HepG2 (cell line): ENCODE results near the gene CLIC4. TPM values are rescaled to one million over a fixed set of nuclear protein-coding genes. Genes with fewer than 3 reads are reported as not detected.
"Not testable (repeated sequence)": the region's sequence is repeated elsewhere in the genome, so short reads cannot be mapped to it uniquely, and the experiment has no call there.

ENCODE experiments used
- ATAC-seq: fragments of 200-7000 bp; cut with Tn5 transposase; 3 replicates; pipeline ENCODE4 v1.9.1; 2020; ENCODE audit warnings: mild to moderate bottlenecking, moderate library complexity
- BruUV-seq: library from RNA; stranded (reverse); fragments of 400-500 nt; replicated peaks from 2 replicates; lab custom pipeline; 2021; lab: Mats Ljungman, UMichigan
- CTCF ChIA-PET: fragments of 300-600 bp; formaldehyde crosslinking; extraction: SDS; loops from one replicate; lab custom pipeline; 2021; ENCODE audit warnings: low total read pairs, inconsistent platforms, low intra/inter-chr PET ratio; lab: Yijun Ruan, JAX
- POLR2A ChIA-PET: fragments of 350-600 bp; sonication (Branson Sonifier 250); formaldehyde crosslinking; loops from one replicate; lab custom pipeline; 2020; ENCODE audit warnings: antibody characterized with exemption, inconsistent platforms; lab: Yijun Ruan, JAX
- DNase-seq: peaks from one replicate; pipeline ENCODE4 v3.0.0-alpha.2; 2015; ENCODE audit warnings: low spot score
- FAIRE-seq: peaks from 3 replicates; lab custom pipeline; 2011; peaks lifted over from hg19 to GRCh38; lab: Jason Lieb, UNC
- H2AFZ ChIP-seq: one replicate; pipeline ENCODE4 v1.6.1; 2011; ENCODE audit warnings: low read length, inconsistent platforms
- H3K27ac ChIP-seq: fragments of 300-600 bp; 3 replicates; pipeline ENCODE4 v1.8.0; 2011; ENCODE audit warnings: mixed run types, mild to moderate bottlenecking, mixed read lengths, low read length, inconsistent platforms; ENCODE audit not compliant: insufficient read depth; ENCODE audit errors: extremely low read length
- H3K27me3 ChIP-seq, 2 experiments: fragments of 200-600 bp in 1 of 2; 2 replicates in 1 of 2; 3 replicates in 1 of 2; pipeline versions ENCODE4 v1.6.0 to v1.8.0; 2011; ENCODE audit warnings: low read length in 2 of 2, mild to moderate bottlenecking in 2 of 2, moderate library complexity in 2 of 2, inconsistent platforms in 1 of 2; ENCODE audit not compliant: insufficient read depth in 2 of 2, control insufficient read depth in 1 of 2
- H3K36me3 ChIP-seq, 2 experiments: fragments of 200-600 bp in 1 of 2; replicated peaks in 1 of 2; 2 replicates in 1 of 2; 3 replicates in 1 of 2; pipeline versions ENCODE4 v1.5.1 to v1.8.0; 2011; ENCODE audit warnings: low read length in 2 of 2, inconsistent platforms in 1 of 2; ENCODE audit not compliant: insufficient read depth in 2 of 2, control insufficient read depth in 1 of 2
- H3K4me1 ChIP-seq: 2 replicates; pipeline ENCODE4 v1.5.1; 2012; ENCODE audit warnings: low read length, inconsistent platforms; ENCODE audit not compliant: insufficient read depth
- H3K4me2 ChIP-seq: 2 replicates; pipeline ENCODE4 v1.6.0; 2011; ENCODE audit warnings: low read depth, low read length, inconsistent platforms
- H3K4me3 ChIP-seq, 3 experiments: fragments of 200-600 bp in 1 of 3; sonication (generic), shearing (Covaris generic) in 1 of 3; replicated peaks in 1 of 3; 2 replicates each; pipeline ENCODE4 v1.5.1; 2011 to 2016; ENCODE audit warnings: low read length in 3 of 3, inconsistent platforms in 2 of 3, low read depth in 2 of 3, mild to moderate bottlenecking in 2 of 3, control low read depth in 1 of 3, mixed read lengths in 1 of 3; ENCODE audit not compliant: insufficient read depth in 1 of 3
- H3K79me2 ChIP-seq: one replicate; pipeline ENCODE4 v1.6.1; 2011; ENCODE audit warnings: low read length, inconsistent platforms; ENCODE audit not compliant: insufficient read depth
- H3K9ac ChIP-seq: 2 replicates; pipeline ENCODE4 v1.6.0; 2011; ENCODE audit warnings: mild to moderate bottlenecking, low read depth, low read length, inconsistent platforms; ENCODE audit not compliant: insufficient read depth
- H3K9me3 ChIP-seq: 2 replicates; pipeline ENCODE4 v1.5.1; 2012; ENCODE audit warnings: mild to moderate bottlenecking, low read length
- H4K20me1 ChIP-seq: 2 replicates; pipeline ENCODE4 v1.6.0; 2011; ENCODE audit warnings: inconsistent platforms, mild to moderate bottlenecking, low read length, moderate library complexity; ENCODE audit not compliant: insufficient read depth
- CEBPG ChIP-seq: IDR thresholded peaks from 2 replicates; pipeline ENCODE4 v1.6.1; 2016
- HOMEZ ChIP-seq: IDR thresholded peaks from 2 replicates; pipeline ENCODE4 v1.6.1; 2016; ENCODE audit warnings: low read depth
- NR2F1 ChIP-seq, 2 experiments: fragments of 450-650 bp in 1 of 2; formaldehyde crosslinking in 1 of 2; IDR thresholded peaks; 2 replicates each; pipeline versions ENCODE4 v1.5.0 to v1.6.1; 2016 to 2020; ENCODE audit warnings: mild to moderate bottlenecking in 1 of 2, missing compliant biosample characterization in 1 of 2, missing genetic modification reagents in 1 of 2, moderate library complexity in 1 of 2
- NR2F6 ChIP-seq, 2 experiments: IDR thresholded peaks; 2 replicates each; pipeline ENCODE4 v1.6.1; 2016; ENCODE audit warnings: antibody characterized with exemption in 1 of 2, mild to moderate bottlenecking in 1 of 2
- ZBTB33 ChIP-seq: sonication (generic); formaldehyde crosslinking; IDR thresholded peaks from 2 replicates; pipeline ENCODE4 v1.4.0; 2020; ENCODE audit warnings: missing genetic modification reagents
- ZMYM4 ChIP-seq: sonication (generic); formaldehyde crosslinking; IDR thresholded peaks from 2 replicates; pipeline ENCODE4 v1.8.1; 2023; ENCODE audit warnings: mild to moderate bottlenecking, missing genetic modification reagents
- WGBS: methylation state at CpG from one replicate; pipeline ENCODE4 v1.1.6; 2017; ENCODE audit warnings: low lambda C conversion rate; 5-methylcytosine and 5-hydroxymethylcytosine counted together
- in situ Hi-C: cut with HindIII; loops from 2 replicates; pipeline ENCODE4 v1.10.0; 2017; ENCODE audit warnings: low pct_unique_long_range_greater_than_20kb; ENCODE audit not compliant: extremely low pct_ligation_motif_present
- intact Hi-C: fragments of 100-400 bp; cut with micrococcal nuclease; formaldehyde crosslinking; loops from one replicate; pipeline ENCODE4 v1.10.0; 2022; ENCODE audit not compliant: unreplicated experiment
- polyA plus RNA-seq, 8 experiments: library from polyadenylated mRNA; depleted of rRNA in 3 of 8; stranded (reverse) in 7 of 8; unstranded in 1 of 8; fragments of >200 nt; fragmentation: Illumina TruSeq in 4 of 8; extraction: Trizol in 4 of 8; gene quantifications; 2 replicates each; pipeline versions ENCODE4 v1.2.1 to v1.2.3, GENCODE V29; 2011 to 2016; ENCODE audit warnings: low read depth in 4 of 8, missing spikeins in 1 of 8, mixed read lengths in 1 of 8; ENCODE audit not compliant: insufficient read depth in 1 of 8
- total RNA-seq, 5 experiments: library from RNA; depleted of rRNA; stranded (reverse); fragments of >200 nt; fragmentation: Illumina TruSeq; extraction: Trizol; gene quantifications; 2 replicates each; pipeline ENCODE4 v1.2.3, GENCODE V29; 2016; ENCODE audit warnings: low read depth in 1 of 5

CLIC4 gene
- total and polyA plus RNA-seq, 2 of the 13 experiments (the other 11 are each of a cell fraction or from before 2014, with no cell fraction given) = 23.3 to 77.4 TPM

- H2AFZ ChIP-seq; in situ Hi-C loops; BruUV-seq; ATAC-seq; POLR2A ChIA-PET; H3K27ac ChIP-seq; CTCF ChIA-PET; DNase-seq; intact Hi-C loops; H3K4me2 ChIP-seq; H3K9me3 ChIP-seq; H4K20me1 ChIP-seq; H3K36me3 ChIP-seq; H3K4me3 ChIP-seq; FAIRE-seq; H3K27me3 ChIP-seq; H3K9ac ChIP-seq; TF ChIP-seq NR2F6 (IDR thresholded peaks at IDR 0.05): not testable (repeated sequence)
- Histone ChIP-seq H3K4me1 (peaks cover 57% of the 10 kb centered on the region), H3K79me2 (peaks cover 78% of the 10 kb centered on the region)
- 86% methylated on average over 8 of the region's 8 CpGs for WGBS
- TF ChIP-seq HOMEZ (CRISPR knock-in tag) (peak; percentile 67; the same call in 1 of the 2 replicates), NR2F6 (CRISPR knock-in tag; IDR thresholded peaks at IDR 0.05) (peak; percentile 67; the same call in 1 of the 2 replicates), ZMYM4 (peak; percentile 25; the same call in 1 of the 2 replicates), ZBTB33 (CRISPR knock-in tag) (0 out of 2 replicates have a peak, but pooled peaks have one; percentile 17), NR2F1 (CRISPR knock-in tag; IDR thresholded peaks at IDR 0.05) (0 out of 4 replicates have a peak, but pooled peaks of 1 of the 2 experiments have one; percentile 35), CEBPG (CRISPR knock-in tag) (peak; percentile 41; the same call in 1 of the 2 replicates)
Measured at GRCh38 chr1:24779199-24779598, 34.0 kb downstream of the CLIC4 start.
